ENCODE measurements around the gene SPECC1. TPM values are rescaled to one million over a fixed set of nuclear protein-coding genes. Genes with fewer than 3 reads are reported as not detected.

Gene SPECC1
- total and polyA plus RNA-seq, 10 of the 15 experiments (the other 5 are each of a cell fraction or from before 2014, with no cell fraction given), result 6.4 to 40.6 (median 23.9) TPM

- TF ChIP-seq BCLAF1 (IDR thresholded peaks at IDR 0.05) (no peak), EP300 (IDR thresholded peaks at IDR 0.05; ENCODE audit: borderline replicate concordance in 1 of 2, control insufficient read depth in 1 of 2, low read depth in 2 of 2, low read length in 2 of 2) (no peak), IRF4 (IDR thresholded peaks at IDR 0.05; ENCODE audit: low read depth, low read length) (no peak)
These were observed 267.3 kb downstream of the SPECC1 start (continued) for GRCh38 chr17:20276421-20276820.

GRCh38 chr17:20278805-20279204 is 269.6 kb downstream of the SPECC1 start:
- WGBS (ENCODE audit: insufficient coverage, insufficient replicate concordance, low lambda C conversion rate, missing lambda C conversion rate), result 95% methylated on average over 1 of the region's 1 CpG
- H3K27ac ChIP-seq (ENCODE audit: control insufficient read depth, insufficient read depth), result no peak overlapping the region
- ChIA-PET SMC1A (ENCODE audit: uncharacterized antibody, unreplicated experiment) (no interaction called here), RAD21 (ENCODE audit: unreplicated experiment) (no interaction called here), CTCF (no interaction called here), POLR2A (no interaction called here)
- H3K9me3 ChIP-seq (replicated peaks; ENCODE audit: control insufficient read depth, insufficient read depth, low read length), result no peaks in the 10 kb centered on the region
- H3K36me3 ChIP-seq (ENCODE audit: control insufficient read depth in 2 of 2, insufficient read depth in 2 of 2, low read length in 1 of 2), result peaks cover 0 to 3% of the 10 kb centered on the region in 2 experiments; a peak in 2 of 4 replicates
- BruUV-seq (replicated peaks), result no TSS peak
- H3K4me3 ChIP-seq, result no peak overlapping the region
- intact Hi-C loops (cut with micrococcal nuclease; ENCODE audit: unreplicated experiment) (no loop called here), in situ Hi-C loops (cut with MboI) (no loop called here)
- no peaks in the 10 kb centered on the region for H4K20me1 ChIP-seq (ENCODE audit: control insufficient read depth, insufficient read depth)
- DNase-seq (ENCODE audit: low read depth, low spot score) (no peak), ATAC-seq (no peak), FAIRE-seq (no peak)
- H3K79me2 ChIP-seq (ENCODE audit: control insufficient read depth, insufficient read depth, low read length), result no peaks in the 10 kb centered on the region
- no peak for TF ChIP-seq HCFC1 (IDR thresholded peaks at IDR 0.05; ENCODE audit: low read length)
- TF ChIP-seq MTA2 (IDR thresholded peaks at IDR 0.05; ENCODE audit: low read depth), result no peak
- no peak for TF ChIP-seq ZBTB33 (IDR thresholded peaks at IDR 0.05)
- no peak for TF ChIP-seq CTCF (IDR thresholded peaks at IDR 0.05 in 2 of 3, conservative IDR thresholded peaks at IDR 0.05 in 1 of 3; ENCODE audit: control insufficient read depth in 2 of 3, extremely low read depth in 1 of 3, insufficient read depth in 1 of 3, low read depth in 3 of 3, low read length in 3 of 3)
- TF ChIP-seq EGR1 (IDR thresholded peaks at IDR 0.05; ENCODE audit: borderline replicate concordance in 1 of 2, low read depth in 2 of 2, low read length in 2 of 2), result no peak
- no peak for TF ChIP-seq BCLAF1 (IDR thresholded peaks at IDR 0.05)
- no peak for TF ChIP-seq BCL3 (IDR thresholded peaks at IDR 0.05; ENCODE audit: borderline replicate concordance, insufficient read depth, low read depth, low read length, poor library complexity, severe bottlenecking)
- no peak overlapping the region for H3K9ac ChIP-seq (ENCODE audit: control insufficient read depth, insufficient read depth, low read length)
- no peak overlapping the region for H3K4me2 ChIP-seq (ENCODE audit: control insufficient read depth, insufficient read depth)
- no peaks in the 10 kb centered on the region for H3K4me1 ChIP-seq (ENCODE audit: control insufficient read depth, insufficient read depth, low read length)
- H3K27me3 ChIP-seq (replicated peaks in 1 of 2; ENCODE audit: control insufficient read depth in 2 of 2, insufficient read depth in 2 of 2, low read length in 1 of 2), result no peaks in the 10 kb centered on the region
- no peak overlapping the region for H2AFZ ChIP-seq (ENCODE audit: control insufficient read depth, low read depth, low read length)
